Erythroblast (primary cell): ENCODE data around the gene PIK3R3.

Experiments
- GATA1 ChIP-seq: IDR thresholded peaks from 2 replicates; pipeline ENCODE4 v1.6.1; 2011; ENCODE audit warnings: low read depth, mild to moderate bottlenecking, control low read depth, low read length, moderate library complexity
- POLR2A ChIP-seq: IDR thresholded peaks from 2 replicates; pipeline ENCODE4 v1.6.1; 2011; ENCODE audit warnings: mild to moderate bottlenecking, low read length

DNA sequence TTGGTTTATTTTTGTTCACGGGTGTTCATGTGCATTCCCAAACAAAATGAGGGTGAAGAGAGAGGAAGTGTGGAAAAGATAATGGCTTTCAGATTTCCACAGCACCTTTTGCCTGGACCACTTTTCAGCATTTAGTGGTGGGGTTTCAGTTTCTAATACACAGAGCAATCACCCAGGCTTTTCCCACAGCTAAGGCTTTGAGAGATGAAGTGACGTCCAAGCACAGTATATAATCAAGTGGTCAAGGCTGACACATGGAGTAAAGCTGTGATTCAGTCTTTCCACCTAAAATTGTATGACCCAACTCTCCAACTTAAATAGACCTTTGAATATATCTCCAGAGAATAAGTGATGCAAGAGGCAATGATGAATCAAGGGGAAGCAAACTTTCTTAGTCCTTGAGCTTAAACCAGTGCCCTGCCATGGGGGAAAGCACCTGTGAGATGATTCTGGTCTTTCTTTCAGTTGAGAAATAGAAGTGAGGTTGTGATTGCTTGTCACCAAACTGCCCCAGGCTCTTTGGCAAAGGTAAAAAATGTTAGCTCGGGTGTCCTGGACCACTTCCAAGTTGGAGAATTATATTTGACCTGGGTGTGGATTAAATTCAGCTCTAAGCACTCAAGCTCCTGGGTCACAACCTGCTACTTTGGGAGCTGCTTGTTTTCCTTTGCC lies 2.4 kb upstream of the PIK3R3 start:
- no peak for TF ChIP-seq POLR2A
- no peak for TF ChIP-seq GATA1
